Right kidney (tissue), 1 donor: ENCODE data around the gene OXA1L.
A peak's percentile ranks its signal among the peaks of the same experiment; 100 is the strongest.
"Not testable (repeated sequence)": the region's sequence is repeated elsewhere in the genome, so short reads cannot be mapped to it uniquely, and the experiment has no call there.

Experiments
- DNase-seq: peaks from one replicate; pipeline ENCODE4 v3.0.0-alpha.2; 2016

The OXA1L gene

DNA sequence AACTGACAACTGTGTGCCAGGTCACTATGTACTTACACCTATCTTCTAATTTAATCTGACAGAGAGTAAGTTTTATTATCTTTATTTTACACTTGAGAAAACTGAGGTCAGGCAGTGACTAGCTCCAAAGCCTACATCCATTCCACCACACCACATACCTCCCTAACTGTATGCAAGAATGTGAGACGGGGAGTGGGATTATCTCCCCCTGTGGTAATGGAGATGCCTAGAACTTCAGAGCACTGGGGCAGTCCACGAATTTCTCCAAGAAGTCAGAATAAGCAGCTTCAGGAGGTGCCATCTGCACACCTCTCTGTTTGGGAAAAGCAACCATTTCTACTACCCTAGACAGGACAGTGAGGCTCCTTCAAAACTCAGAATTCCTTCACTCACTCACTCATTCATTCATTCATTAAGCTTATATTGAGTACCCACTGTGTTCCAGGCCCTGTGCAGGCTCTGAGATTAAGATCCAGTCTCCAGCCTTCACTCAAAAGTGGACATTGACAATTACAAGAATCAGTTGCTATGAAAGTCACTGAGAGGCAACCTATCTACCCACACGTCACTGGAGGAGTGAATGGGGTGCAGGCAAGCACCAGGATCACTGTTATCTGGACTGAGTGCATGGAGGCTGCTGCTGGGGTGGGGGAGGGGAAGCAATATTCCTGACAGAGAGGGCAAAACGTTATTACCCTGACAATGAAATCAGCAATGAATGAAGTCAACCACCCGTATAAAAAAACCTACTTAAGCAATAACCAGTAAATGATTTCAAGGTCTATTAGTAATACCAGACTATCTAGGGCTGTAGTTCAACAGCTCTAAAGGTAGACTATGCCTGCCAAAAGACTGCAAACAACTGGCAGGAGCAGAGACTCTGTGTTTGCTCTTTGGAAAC lies 30.8 kb downstream of the OXA1L start:
- DNase-seq = no peak

GRCh38 chr14:22798528-22798927 lies 32.0 kb downstream of the OXA1L start:
- no peak for DNase-seq

- no peak for DNase-seq
Measured at GRCh38 chr14:22800346-22800745, 33.9 kb downstream of the OXA1L start.

- DNase-seq = no peak
Measured at GRCh38 chr14:22801716-22802115, 35.2 kb downstream of the OXA1L start.

DNA sequence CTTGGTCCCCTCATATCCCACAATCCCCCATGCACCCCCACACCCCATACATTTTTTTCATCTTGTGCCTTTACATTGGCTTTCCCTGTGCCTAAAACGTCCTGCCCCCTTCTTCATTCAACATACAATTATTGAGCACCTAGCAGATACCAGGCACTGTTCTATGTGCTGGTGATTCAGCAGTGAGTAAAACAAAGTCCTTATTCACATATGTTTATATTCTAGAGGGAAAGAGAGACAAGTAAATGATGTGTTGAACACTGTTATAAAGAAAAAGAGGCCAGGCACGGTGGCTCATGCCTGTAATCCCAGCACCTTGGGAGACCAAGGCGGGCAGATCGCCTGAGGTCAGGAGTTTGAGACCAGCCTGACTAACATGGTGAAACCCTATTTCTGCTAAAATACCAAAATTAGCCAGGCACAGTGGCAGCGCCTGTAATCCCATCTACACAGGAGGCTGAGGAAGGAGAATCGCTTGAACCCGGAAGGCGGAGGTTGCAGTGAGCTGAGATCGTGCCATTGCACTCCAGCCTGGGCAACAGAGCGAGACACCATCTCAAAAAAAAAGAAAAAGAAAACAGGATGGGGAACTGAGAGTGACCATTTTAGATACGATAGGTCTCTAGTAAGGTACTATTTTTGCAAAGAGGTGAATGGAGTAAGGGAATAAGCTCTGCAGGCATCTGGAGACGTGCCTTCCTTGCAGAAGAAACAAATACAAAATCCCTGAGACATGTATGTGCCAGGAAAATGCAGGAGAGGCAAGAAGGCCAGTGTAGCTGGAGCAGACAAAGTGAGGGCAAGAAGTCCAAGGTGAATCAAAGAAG lies 36.6 kb downstream of the OXA1L start:
- DNase-seq = no peak

- no peak for DNase-seq
Measured at GRCh38 chr14:22803687-22803974, 37.1 kb downstream of the OXA1L start.

DNA sequence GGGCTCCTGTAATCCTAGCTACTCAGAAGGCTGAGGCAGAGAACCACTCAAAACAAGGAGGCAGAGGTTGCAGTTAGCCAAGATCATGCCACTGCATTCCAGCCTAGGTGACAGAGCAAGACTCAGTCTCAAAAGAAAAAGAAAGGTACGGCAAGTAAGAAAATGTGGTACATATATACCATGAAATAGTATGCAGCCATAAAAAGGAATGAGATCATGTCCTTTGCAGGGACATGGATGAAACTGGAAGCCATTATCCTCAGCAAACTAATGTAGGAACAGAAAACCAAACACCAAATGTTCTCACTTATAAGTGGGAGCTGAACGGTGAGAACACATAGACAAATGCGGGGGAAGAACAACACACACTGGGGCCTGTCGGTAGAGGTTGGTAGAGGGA lies 38.7 kb downstream of the OXA1L start:
- not testable (repeated sequence) for DNase-seq

GRCh38 chr14:22807432-22808087 lies 41.1 kb downstream of the OXA1L start:
- no peak for DNase-seq

- DNase-seq = no peak
Measured at GRCh38 chr14:22808388-22809209, 42.1 kb downstream of the OXA1L start.

DNA sequence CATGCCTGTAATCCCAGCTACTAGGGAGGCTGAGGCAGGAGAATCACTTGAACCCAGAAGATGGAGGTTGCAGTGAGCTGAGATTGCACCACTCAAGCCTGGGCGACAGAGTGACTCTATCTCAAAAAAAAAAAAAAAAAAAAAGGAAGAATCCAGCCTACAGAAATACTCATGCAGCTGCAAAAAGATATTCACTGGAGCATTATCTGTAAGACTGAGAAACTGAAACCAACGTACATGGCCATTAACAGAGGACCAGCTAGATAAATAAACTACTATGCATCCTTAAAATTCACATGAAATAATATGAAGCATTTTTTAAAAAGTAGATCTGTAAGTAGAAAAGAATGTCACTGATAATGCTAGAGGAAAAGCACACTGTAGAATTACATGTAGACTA lies 45.2 kb downstream of the OXA1L start:
- no peak for DNase-seq

DNA sequence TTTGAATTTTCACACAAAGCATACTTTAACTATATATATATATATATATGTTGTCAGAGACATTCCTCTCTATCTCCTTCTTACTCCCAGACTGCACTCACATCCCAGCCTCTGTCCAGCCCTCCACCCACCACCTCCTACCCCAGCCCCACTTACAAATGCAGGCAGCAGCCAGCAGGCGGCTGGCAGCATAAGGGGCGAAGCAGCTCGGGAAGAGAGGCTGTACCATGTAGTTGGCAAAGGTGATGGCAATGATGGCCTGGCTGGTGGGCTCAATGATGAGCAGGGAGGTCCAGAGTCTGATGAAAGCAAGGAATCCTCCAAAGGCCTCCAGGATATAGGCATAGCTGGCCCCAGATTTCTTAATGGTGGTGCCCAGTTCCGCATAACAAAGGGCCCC lies 46.3 kb downstream of the OXA1L start:
- DNase-seq = no peak

DNA sequence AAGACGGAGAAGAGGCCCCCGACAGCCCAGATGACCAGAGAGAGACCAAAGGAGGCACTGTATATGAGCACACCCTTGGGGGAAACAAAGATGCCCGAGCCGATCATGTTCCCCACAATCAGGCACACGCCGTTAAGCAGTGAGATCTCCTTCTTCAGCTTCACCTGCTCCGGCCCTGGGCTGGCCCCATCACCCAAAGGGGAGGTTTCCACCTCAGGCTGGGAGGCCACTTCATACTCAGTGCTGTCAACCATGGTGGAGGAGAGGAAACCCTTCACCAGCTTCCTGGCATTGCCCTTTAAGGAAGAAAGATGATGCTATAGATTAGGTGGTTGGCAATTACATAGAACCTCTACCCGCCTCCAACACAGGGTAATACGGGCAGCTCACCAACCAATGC lies 46.7 kb downstream of the OXA1L start:
- no peak for DNase-seq

- DNase-seq = no peak
Measured at GRCh38 chr14:22814373-22814772, 47.9 kb downstream of the OXA1L start.

- DNase-seq = peak; percentile 30
Measured at GRCh38 chr14:22814941-22815713, 48.6 kb downstream of the OXA1L start, which contains the start of gene SLC7A7. TSS of gene SLC7A7 (minus strand) at chr14:22815435. CDS start at chr14:22813398, 2,037 bp downstream.

DNA sequence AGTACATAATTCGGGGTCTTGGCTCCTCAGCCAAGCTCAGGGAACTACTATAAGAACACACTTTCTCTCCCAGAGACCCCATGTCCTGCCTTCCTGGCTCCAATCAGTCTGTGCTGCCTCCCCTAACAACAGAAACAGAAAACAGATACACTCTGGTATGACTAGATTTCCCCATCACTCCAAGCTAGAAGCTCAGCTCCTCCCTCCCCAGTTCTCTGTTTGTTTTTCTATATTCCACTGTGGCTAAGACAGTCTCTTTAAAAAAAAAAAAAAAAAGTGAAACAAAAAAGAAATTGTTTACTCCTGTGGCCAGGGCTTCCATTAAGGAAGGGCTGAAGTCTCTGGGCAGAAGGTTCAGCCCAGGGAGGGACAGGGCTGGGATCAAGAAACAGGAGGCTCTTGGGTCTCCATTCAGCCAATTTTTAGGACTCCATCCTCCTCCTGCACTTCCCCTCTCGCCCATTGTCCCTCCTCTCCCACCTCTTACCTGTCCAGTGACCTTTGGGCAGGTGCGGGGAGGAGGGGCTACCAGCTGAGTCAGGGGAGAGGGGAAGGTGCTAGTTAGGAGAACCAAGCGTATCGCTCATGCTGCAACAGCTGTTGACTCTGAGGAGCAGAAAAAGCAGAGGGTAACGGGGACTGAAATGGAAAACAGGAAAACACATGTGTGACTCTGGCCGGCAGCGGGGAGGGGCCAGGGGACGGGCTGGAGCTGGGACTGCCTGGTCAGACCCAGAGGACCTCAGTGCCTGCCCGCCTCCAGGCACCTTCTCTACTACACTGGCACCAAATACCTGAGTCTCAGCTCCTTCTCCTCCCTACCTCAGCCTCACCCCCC lies 52.9 kb downstream of the OXA1L start:
- DNase-seq = peak; percentile 22

- DNase-seq = no peak
Measured at GRCh38 chr14:22820731-22821130, 54.2 kb downstream of the OXA1L start.

GRCh38 chr14:22821193-22822015 lies 54.9 kb downstream of the OXA1L start:
- peak; percentile 46 for DNase-seq

DNA sequence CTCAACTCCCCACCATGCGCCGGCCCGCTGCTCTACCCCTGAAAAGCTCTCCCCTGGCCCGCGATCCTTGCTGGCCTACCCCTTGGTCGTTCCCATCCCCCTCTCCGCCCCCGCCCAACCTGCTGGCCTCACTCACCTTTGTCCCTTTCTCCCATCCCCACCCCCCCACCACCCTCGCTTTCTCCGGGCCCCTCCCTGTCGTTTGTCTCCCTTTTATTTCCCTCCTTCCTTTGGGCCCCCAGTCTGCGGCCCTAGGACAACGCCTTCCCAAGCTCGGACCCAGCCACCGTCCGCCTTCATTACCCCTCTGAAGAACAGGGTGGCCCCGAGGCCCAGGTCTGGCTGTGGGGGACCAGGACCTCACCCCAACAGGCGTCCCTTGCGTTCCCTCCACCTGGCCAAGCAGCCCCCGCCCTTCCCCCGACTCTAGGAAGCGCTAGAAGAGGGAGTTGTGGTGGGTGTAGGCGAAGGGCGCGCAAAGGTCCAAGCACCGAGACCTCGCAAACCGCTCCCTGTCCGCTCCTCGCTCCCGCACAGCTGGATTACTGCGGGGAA lies 55.6 kb downstream of the OXA1L start:
- DNase-seq = peak; percentile 66
